Choroid plexus epithelial cell (primary cell): ENCODE results near the gene PRKAG3.

ENCODE experiments used
- DNase-seq: peaks from one replicate; pipeline ENCODE4 v3.0.0-alpha.2; 2010; ENCODE audit warnings: low read depth
- H3K4me3 ChIP-seq: 2 replicates; pipeline ENCODE4 v1.5.1; 2011; ENCODE audit warnings: low read depth, mild to moderate bottlenecking, control low read depth, low read length, moderate library complexity
- CTCF ChIP-seq: conservative IDR thresholded peaks from 2 replicates; pipeline ENCODE4 v1.5.1; 2011; ENCODE audit warnings: low read depth, mild to moderate bottlenecking, control low read depth, inconsistent platforms, low read length, moderate library complexity

Gene PRKAG3

GRCh38 chr2:218871345-218872302, 40.0 kb upstream of the PRKAG3 start:
- TF ChIP-seq CTCF: no peak
- no peak for DNase-seq
- H3K4me3 ChIP-seq: no peak overlapping the region

GRCh38 chr2:218870984-218871344, 39.4 kb upstream of the PRKAG3 start:
- H3K4me3 ChIP-seq: no peak overlapping the region
- TF ChIP-seq CTCF: no peak
- DNase-seq: no peak

GRCh38 chr2:218869064-218869463, 37.5 kb upstream of the PRKAG3 start:
- no peak for DNase-seq
- no peak for TF ChIP-seq CTCF
- H3K4me3 ChIP-seq: no peak overlapping the region

GRCh38 chr2:218867900-218868299, 36.3 kb upstream of the PRKAG3 start:
- TF ChIP-seq CTCF: no peak
- H3K4me3 ChIP-seq: no peak overlapping the region
- DNase-seq: no peak

GRCh38 chr2:218865999-218866398, 34.4 kb upstream of the PRKAG3 start:
- H3K4me3 ChIP-seq: no peak overlapping the region
- no peak for TF ChIP-seq CTCF
- DNase-seq: no peak

- TF ChIP-seq CTCF: no peak
- no peak for DNase-seq
- no peak overlapping the region for H3K4me3 ChIP-seq
Measured at GRCh38 chr2:218865396-218865795, 33.8 kb upstream of the PRKAG3 start.

GRCh38 chr2:218863021-218863520, 31.5 kb upstream of the PRKAG3 start:
- TF ChIP-seq CTCF: no peak
- DNase-seq: no peak
- H3K4me3 ChIP-seq: no peak overlapping the region
